Amniotic stem cell (primary cell): ENCODE results near the gene HDAC6.

Experiments
- DNase-seq: peaks from one replicate; lab custom pipeline; 2025; lab: John Stamatoyannopoulos, UW

HDAC6 gene

DNA sequence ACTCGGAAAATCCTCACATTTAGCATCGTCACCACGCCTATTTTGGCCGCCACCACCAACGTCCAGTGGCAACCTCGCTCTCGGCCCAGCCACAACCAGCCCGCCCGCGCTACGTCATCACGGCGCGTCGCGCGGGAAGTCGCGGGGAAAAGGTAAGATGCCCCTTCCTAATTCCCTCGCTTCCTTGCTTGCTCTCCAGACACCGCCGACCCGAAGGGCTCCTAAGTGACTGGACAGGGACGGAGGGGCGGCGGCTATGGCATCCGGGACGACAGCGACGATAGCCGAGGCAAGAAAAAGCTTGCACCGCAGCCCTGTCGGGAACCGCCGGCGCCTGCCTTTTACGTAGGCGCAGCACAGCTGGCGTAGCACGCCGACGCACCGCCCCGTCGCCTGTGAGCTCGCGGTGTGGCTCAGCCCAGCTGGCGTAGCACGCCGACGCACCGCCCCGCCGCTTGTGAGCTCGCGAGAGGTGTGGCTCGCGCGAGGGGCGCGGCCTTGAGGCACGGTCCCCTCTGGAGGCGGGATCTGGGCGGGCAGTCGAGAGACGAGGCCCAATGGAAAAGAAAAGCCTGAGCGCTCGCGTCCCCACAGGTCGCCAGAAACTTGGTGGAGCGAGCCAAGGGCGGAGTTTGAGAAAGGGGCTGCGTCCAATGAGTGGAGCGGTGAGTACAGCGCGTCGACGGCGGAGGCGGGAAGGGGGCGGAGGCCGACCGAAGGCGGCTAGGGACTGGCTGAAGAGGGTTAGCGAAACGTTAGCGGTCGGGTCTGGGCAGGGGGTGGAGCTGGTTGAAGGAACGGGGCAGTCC lies at the start of gene HDAC6:
Gene HDAC6, plus strand, starts transcription at position 788 of the 809 bp plus-strand sequence. CDS start 626 bp downstream, outside the sequence.
- DNase-seq, result peak; percentile 93

DNA sequence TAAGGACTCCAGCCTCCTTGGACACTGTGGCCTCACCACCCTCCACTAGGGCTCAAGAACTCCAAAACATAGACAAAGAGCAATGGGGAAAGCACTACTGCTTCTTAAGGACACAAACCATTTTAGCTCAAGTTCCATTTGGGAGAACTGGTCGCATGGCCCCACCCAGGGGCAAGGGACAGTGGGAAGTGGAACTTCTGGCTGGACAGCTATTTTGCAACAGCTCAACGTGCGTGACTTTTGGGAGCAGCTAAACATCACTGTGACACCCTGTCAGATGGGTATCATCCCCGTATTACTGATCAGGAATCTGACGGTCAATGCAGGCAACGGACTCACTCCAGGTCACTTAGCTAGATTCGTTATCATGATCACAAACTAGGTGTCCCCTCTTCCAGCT lies 49.4 kb upstream of the HDAC6 start:
- no peak for DNase-seq

- DNase-seq, result no peak
Measured at GRCh38 chrX:48753708-48754228, 48.1 kb upstream of the HDAC6 start.

GRCh38 chrX:48754238-48754637 lies 47.6 kb upstream of the HDAC6 start:
- no peak for DNase-seq

DNA sequence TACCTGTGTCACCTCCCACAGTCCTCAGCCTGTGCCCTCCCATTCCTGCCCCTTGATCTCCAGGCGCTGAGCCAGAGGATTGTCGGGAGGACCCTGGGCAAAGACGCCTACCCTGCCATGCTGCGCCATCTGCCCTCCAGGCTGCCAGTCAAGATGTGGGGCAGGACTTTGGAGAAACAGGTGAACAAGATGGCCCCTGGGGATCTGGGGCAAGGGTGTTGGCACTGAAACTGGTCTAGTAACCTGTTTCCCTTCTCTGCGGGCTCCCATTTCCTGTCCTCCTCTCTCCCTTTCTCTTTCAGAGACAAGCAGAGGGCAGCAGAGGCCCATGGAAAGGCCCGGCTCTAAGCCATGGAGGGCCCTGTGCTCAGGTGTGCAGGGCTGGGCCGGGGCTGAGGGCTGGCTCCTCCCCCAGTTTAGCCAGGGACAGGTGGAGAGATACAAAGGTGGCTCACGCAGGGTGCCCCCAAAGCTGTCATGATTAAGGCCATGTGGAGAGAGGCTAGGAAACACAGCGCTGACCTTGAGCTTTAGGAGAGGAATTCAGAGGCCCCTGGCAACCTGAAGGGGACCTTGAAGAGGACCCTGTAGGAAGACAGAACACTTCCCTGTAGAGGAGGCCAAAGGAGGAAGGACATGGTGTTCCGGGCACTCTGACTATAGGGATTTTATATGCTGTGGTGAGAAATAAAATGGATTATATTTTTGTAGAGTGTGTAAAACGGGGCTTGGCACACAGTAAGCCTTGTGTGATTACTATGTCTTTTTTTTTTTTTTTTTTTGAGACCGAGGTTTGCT lies 40.0 kb upstream of the HDAC6 start, which contains the start of gene GLOD5:
Gene GLOD5, plus strand, starts transcription at position 74 of the 798 bp plus-strand sequence. Its CDS starts 44 bp downstream, at position 118.
- DNase-seq, result no peak

GRCh38 chrX:48769230-48769629 lies 32.6 kb upstream of the HDAC6 start:
- DNase-seq, result no peak

- DNase-seq, result no peak
Measured at GRCh38 chrX:48770296-48770695, 31.6 kb upstream of the HDAC6 start.

- DNase-seq, result no peak
Measured at GRCh38 chrX:48772602-48773001, 29.3 kb upstream of the HDAC6 start.

DNA sequence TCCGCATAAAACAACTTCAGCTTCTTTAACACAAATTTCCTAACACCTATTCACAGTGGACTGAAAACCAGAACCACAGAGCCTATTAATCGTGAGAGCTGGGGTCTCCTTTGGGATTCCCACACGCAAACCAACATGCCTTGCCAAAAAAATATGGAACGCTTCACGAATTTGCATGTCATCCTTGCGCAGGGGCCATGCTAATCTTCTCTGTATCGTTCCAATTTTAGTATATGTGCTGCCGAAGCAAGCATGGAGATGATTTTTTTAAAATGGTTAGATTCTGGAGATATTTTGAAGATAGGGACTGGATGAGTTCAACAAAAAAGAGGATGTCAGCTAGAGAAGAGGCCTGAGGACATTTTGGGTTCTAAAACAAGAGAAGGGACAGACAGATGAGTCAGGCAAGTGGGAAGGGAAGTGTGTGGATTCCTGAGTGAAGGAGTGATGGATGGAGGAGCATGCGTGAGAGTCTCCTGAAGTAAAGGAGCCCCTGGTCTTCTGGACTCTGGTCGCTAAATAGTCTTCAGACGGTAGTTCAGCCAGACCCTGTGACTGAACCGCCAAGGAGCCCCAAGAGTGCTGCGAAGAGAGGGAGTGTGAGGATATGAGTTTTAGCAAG lies 24.9 kb upstream of the HDAC6 start:
- no peak for DNase-seq

DNA sequence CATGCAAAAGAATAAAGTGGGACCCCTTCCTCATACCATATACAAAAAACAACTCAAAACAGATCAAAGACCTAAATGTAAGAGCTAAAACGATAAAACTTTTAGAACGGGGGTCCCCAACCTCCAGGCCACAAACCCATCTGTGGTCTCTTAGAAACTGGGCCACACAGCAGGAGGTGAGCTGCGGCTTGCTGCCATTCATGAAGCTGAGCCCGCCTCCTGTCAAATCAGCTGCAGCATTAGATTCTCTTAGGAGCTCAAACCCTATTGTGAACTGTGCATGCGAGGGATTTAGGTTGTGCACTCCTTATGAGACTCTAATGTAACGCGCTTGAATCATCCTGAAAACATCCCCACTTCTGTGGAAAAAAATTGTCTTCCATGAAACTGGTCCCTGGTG lies 22.5 kb upstream of the HDAC6 start:
- no peak for DNase-seq

GRCh38 chrX:48781705-48782104 lies 20.2 kb upstream of the HDAC6 start:
- no peak for DNase-seq

GRCh38 chrX:48782216-48782615 lies 19.7 kb upstream of the HDAC6 start:
- DNase-seq, result no peak

DNA sequence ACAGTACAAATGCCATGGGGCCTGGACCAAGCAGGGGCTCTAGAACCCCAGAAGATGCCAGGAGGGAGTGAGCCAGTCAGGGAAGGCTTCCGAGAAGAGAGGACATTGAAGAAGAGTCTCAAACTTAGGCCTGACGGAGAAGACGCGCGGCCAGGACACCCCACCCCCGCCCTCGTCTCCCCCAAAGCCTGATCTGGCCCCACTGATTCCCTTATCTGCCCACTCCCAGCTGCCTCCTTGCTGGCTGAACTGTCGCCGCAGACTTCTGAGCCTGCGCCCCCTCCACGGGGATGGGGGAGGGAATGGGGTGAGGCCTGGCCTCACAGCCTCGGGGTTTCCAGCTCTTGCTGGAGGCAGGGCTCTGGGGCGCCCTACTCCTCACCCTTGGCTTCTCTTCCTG lies 19.1 kb upstream of the HDAC6 start:
- DNase-seq, result no peak

DNA sequence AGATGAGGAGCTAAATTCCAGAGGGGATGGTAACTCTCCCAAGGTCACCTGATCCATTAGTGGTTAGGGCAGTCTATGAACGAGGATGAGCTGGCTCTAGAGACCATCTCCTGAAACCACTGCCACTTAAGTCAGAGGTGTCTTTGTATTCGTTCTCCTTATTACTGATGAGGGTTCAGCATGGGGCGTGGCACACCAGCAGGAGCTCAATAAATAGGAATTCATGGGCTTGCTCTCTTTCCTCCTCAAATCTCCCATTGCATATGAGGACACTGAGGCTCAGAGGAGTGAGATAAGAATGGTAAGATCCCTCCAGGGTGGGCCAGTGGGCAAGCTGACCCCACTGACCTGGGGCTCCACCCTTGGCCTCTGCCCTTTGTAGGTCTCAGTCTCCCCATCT lies 17.1 kb upstream of the HDAC6 start:
- no peak for DNase-seq

GRCh38 chrX:48785186-48785539 lies 16.7 kb upstream of the HDAC6 start:
- DNase-seq, result no peak

GRCh38 chrX:48785540-48786214 lies 16.2 kb upstream of the HDAC6 start:
- no peak for DNase-seq

- DNase-seq, result no peak
Measured at GRCh38 chrX:48786341-48786800, 15.5 kb upstream of the HDAC6 start, which contains the start of gene GATA1. Gene GATA1, plus strand, starts transcription at chrX:48786590. Its CDS starts 4,520 bp downstream, at chrX:48791110.

- no peak for DNase-seq
Measured at GRCh38 chrX:48786825-48787504, 14.9 kb upstream of the HDAC6 start.

DNA sequence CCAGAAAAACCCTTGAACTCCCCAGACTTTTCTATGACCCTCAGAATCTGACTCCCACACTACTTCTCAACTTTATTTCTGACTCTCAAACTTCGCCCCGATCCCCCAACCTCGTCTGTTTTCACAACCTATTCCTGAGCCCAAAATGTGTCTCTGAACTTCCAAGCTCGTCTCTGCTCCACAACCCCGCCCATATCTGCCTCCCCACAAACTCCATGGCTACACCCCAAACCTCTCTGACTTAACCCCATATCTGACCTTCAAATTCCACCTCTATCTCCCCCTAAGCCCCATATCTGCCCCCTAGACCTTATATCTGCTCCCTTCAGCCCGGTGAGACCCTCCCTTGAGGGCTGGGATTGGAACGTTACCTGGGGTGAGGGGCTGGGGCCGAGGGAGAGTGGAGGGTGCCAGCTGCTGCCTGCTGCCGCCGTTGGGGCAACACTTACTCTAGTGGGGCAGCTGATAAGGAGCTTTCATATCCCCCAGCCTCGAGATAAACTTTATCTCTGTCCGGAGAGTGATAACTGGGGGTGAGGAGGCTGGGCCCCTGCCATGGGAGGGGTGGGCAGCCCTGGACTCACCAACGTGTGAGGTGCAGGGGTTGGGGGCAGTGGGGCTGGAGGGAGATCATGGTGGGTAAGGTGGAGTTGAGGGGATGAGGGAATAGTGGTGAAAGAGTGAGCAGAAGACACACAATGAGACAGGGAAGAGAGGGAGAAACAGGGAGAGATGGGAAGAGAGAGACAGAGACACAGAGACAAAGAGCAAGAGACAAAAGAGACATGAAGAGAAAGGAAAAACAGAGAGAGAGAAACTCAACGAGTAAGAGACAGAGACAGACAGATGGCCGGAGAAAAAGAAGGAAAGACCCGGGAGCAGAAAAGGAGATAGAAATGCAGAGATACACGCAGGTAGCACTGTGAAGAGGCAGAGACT lies 14.1 kb upstream of the HDAC6 start:
- no peak for DNase-seq
